Stimulated activated CD4-positive, alpha-beta T cell treated with anti-CD3 and anti-CD28 coated beads, Interleukin-1b, Interleukin-23, amount 100 ng/mL, for 4 hours (primary cell): ENCODE data around the gene MRPS6.

Experiments used
- DNase-seq, 2 donors: peaks; one replicate each; pipeline ENCODE4 v3.0.0-alpha.2; 2020; ENCODE audit warnings: low read depth in 2 of 2

MRPS6 gene

GRCh38 chr21:34132926-34133325, 59.5 kb downstream of the MRPS6 start:
- no peak for DNase-seq

DNA sequence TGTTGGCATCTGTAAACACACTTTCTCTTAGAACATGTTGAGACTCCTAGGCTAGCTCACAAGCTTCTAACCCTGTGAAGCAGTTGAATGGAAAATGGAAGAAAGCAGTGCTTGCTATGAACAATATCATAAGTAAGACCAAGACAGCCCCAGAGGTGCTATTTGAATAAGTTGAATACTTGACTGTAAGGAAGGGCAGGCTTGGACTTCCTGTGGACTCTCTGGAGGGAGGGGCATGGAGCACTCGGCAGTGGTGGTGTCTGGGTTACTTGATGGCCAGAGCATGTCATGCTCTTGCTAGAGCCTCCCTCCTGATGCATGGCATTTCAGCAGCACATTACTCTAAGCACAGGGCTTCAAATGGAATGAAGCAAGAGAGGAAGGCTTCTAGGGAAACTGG, 60.0 kb downstream of the MRPS6 start:
- no peak for DNase-seq

DNA sequence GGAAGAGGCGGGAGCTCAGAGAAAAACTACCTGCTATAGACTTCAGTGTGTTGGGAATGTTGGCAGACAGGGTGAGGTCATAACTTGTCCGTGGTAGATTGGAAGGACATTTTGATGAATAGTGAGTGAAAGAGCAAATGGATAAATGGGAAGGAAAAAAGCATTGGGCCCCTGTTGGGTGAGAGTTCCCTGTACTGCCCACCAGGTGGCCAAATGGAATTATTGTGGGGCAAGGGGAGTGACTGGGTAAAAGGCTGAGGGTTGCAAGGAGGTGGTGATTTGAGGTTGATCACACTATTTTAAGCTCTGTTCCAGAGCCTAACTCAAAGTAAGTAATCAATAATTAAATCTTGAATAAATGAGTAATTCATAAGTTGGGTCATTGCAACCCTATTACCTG, 60.4 kb downstream of the MRPS6 start:
- no peak for DNase-seq

GRCh38 chr21:34135330-34135729, 62.0 kb downstream of the MRPS6 start:
- DNase-seq: no peak

- no peak for DNase-seq
Measured at GRCh38 chr21:34141373-34141772, 68.0 kb downstream of the MRPS6 start.

DNA sequence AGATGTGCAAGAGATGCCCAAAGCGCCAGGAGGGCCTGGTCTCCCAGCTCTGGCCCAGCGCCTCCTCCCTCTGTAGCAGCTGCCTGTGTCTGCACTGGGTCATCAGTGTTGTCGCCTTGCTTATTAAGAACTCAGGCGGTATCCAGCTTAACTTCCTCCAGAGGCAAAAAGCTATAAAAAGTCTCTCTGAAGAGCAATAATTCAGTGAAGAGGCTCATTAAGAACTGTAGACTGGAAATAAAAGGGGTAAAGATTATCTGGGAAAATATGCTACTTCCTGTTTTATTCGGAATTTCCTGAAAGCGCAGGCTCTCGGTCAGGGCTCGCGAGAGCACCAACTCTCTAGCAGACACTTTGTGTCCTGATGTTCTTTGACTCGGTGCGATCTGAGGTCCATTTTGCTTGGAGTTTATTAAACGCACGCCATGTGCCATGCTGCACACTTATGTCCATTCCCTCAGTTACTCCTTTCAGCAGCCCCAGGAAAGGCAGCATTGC, 70.4 kb downstream of the MRPS6 start:
- DNase-seq: no peak

- DNase-seq: no peak
Measured at GRCh38 chr21:34144224-34144623, 70.8 kb downstream of the MRPS6 start.

DNA sequence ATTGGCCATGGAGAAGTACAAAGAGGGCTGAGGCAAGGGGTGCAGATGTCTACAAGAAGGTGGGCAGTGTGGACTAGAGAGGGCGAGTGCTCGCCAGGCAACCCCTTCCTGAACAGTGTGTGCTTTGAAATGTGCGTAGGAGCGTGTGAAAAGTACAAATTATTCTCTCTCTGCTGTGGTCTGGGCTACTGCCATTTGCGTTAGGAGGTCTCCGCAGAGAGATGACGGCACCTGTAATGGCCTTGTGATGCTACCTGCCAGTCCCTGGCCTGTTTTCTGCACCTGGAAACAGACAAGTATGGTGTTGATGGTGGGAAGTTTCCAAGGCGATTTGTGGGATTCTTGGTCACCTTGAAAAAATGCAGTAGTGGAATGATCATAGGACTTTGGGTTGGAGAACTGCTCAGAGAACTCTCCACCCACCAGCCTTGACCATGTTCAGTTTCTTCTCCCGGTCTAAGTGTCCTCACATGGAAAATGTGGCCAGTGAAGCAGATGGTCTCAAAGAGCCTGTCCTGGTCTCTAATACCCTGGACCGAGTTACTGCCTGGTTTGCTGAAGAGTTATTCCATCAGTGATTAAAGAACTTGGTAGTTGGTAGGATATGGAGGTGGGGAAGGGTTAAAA, 74.5 kb downstream of the MRPS6 start:
- DNase-seq: no peak

DNA sequence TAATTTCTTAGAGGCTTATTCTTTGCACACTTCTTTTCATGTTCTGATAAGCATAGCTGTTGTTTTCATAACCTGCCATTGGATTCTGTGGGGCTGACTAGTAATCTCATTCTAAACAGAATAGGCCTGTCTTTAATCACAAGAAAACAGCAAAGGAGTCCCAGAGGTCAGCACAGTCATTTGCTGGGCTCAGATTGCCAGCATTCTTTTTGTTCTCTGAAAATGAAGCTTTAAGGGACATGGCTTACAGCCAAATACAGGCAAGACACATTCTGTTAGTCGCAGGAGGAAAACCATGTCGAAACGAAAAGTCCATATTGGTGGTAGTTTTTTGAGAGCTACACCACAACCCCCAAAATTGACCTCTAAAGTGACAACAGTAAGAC, 75.0 kb downstream of the MRPS6 start:
- DNase-seq: no peak

- no peak for DNase-seq
Measured at GRCh38 chr21:34148826-34149558, 75.6 kb downstream of the MRPS6 start.

- DNase-seq: no peak
Measured at GRCh38 chr21:34152500-34152899, 79.1 kb downstream of the MRPS6 start.

DNA sequence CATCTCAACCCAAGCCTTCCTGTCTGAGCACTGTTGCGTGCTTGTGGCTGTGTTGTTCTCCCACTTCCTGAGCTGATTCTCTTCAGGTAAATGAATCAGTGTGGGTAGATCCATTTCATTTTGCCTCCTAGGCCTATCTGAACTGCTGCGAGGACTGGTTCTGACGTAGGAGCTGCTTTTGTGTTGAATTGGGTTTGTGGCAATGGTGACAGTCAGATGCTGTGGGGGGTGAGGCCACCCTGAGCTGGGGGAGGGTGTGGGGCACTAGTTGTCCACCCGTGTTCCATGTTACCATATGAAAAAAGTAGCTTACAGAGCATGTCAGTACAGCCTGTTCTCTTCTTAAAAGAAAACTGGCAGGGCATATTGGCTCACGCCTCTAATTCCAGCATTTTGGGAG, 81.5 kb downstream of the MRPS6 start:
- no peak for DNase-seq

GRCh38 chr21:34156957-34157356, 83.6 kb downstream of the MRPS6 start:
- no peak for DNase-seq

GRCh38 chr21:34157521-34157920, 84.1 kb downstream of the MRPS6 start:
- no peak for DNase-seq

- DNase-seq: no peak
Measured at GRCh38 chr21:34158866-34159835, 85.8 kb downstream of the MRPS6 start.

DNA sequence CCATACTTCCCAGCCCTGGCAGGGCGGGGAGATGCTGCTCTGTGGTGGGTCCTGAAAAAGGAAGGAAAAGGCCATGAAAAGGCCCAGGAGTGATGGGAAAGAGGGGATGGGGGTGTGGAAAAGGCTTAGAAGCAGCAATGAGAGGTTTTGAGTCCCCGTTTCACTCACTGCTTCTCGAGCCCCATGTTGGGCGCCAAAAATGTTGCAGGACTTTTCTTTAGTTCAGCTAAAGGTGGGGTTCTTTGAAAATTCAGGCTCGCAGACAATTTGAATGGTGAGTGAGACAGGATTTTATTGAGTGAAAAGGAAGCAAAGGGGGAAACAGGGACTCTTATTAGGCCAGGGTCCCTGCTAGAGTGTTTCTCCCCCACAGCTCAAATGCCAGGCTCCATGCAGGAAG, 93.1 kb downstream of the MRPS6 start:
- no peak for DNase-seq

GRCh38 chr21:34170886-34171285, 97.5 kb downstream of the MRPS6 start:
- no peak for DNase-seq

DNA sequence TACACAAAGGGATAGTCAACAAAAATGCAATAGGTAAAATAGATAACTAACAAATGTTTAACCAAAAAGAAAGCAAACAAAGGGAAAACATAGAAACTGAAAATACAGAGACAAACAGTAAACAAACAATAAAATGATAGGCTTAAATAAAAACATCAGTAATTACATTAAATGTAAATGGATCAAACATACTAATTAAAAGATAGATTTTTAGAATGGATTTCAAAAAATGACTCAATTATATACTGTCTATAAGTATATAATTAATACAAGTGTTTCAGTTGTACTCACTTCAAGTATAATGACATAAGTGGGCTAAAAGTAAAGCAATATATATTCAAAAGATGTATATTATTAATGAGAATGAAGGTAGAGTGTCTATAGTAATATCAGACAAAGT, 101.1 kb downstream of the MRPS6 start:
- DNase-seq: no peak

GRCh38 chr21:34176448-34176847, 103.1 kb downstream of the MRPS6 start:
- no peak for DNase-seq

GRCh38 chr21:34177919-34178567, 104.7 kb downstream of the MRPS6 start:
- DNase-seq: no peak

GRCh38 chr21:34179204-34179935, 106.0 kb downstream of the MRPS6 start:
- DNase-seq: no peak
